HT1080 (cell line): ENCODE measurements around the gene HIP1. TPM values are rescaled to one million over a fixed set of nuclear protein-coding genes. Genes with fewer than 3 reads are reported as not detected.
A peak's percentile ranks its signal among the peaks of the same experiment; 100 is the strongest.
"Not testable (repeated sequence)": the region's sequence is repeated elsewhere in the genome, so short reads cannot be mapped to it uniquely, and the experiment has no call there.

Experiments used
- DNase-seq: peaks from one replicate; pipeline ENCODE4 v3.0.0-alpha.2; 2015; ENCODE audit warnings: low read depth
- total RNA-seq: library from RNA; depleted of rRNA; stranded (reverse); fragments of >200 nt; shearing (Covaris generic); gene quantifications from 2 replicates; pipeline ENCODE4 v1.2.3, GENCODE V29; 2014

Gene HIP1
- total RNA-seq, 1 experiment from 2014 or later: 4.6 TPM

GRCh38 chr7:75686551-75686950 is 52.2 kb downstream of the HIP1 start:
- no peak for DNase-seq

GRCh38 chr7:75682052-75682451 is 56.7 kb downstream of the HIP1 start:
- DNase-seq: not testable (repeated sequence)

- DNase-seq: no peak
Measured at GRCh38 chr7:75679060-75679459, 59.7 kb downstream of the HIP1 start.

GRCh38 chr7:75669579-75669978 is 69.2 kb downstream of the HIP1 start:
- no peak for DNase-seq

GRCh38 chr7:75667938-75668337 is 70.8 kb downstream of the HIP1 start:
- no peak for DNase-seq

- DNase-seq: no peak
Measured at GRCh38 chr7:75663302-75663907, 75.3 kb downstream of the HIP1 start.

GRCh38 chr7:75662579-75663301 is 76.0 kb downstream of the HIP1 start:
- no peak for DNase-seq

- DNase-seq: no peak
Measured at GRCh38 chr7:75660566-75661215, 78.0 kb downstream of the HIP1 start.

GRCh38 chr7:75658802-75659201 is 79.9 kb downstream of the HIP1 start:
- no peak for DNase-seq

GRCh38 chr7:75658369-75658768 is 80.4 kb downstream of the HIP1 start:
- peak; percentile 24 for DNase-seq

- no peak for DNase-seq
Measured at GRCh38 chr7:75657866-75658265, 80.9 kb downstream of the HIP1 start.

- no peak for DNase-seq
Measured at GRCh38 chr7:75656740-75657139, 82.0 kb downstream of the HIP1 start.

- DNase-seq: no peak
Measured at GRCh38 chr7:75655536-75655935, 83.2 kb downstream of the HIP1 start.

GRCh38 chr7:75654855-75655254 is 83.9 kb downstream of the HIP1 start:
- no peak for DNase-seq

GRCh38 chr7:75653651-75654050 is 85.1 kb downstream of the HIP1 start:
- DNase-seq: no peak

GRCh38 chr7:75652788-75653187 is 86.0 kb downstream of the HIP1 start:
- no peak for DNase-seq

- DNase-seq: no peak
Measured at GRCh38 chr7:75650681-75651080, 88.1 kb downstream of the HIP1 start.

- no peak for DNase-seq
Measured at GRCh38 chr7:75650062-75650461, 88.7 kb downstream of the HIP1 start.

GRCh38 chr7:75649462-75649861 is 89.3 kb downstream of the HIP1 start:
- no peak for DNase-seq

- no peak for DNase-seq
Measured at GRCh38 chr7:75647709-75648438, 90.9 kb downstream of the HIP1 start.

- no peak for DNase-seq
Measured at GRCh38 chr7:75646571-75647102, 92.1 kb downstream of the HIP1 start.

GRCh38 chr7:75645570-75645969 is 93.2 kb downstream of the HIP1 start:
- DNase-seq: no peak
